Skin of body (tissue), 2 donors: ENCODE results near the gene ITLN1. TPM values are rescaled to one million over a fixed set of nuclear protein-coding genes. Genes with fewer than 3 reads are reported as not detected.

Experiments used
- DNase-seq: peaks from one replicate; lab custom pipeline; 2025; lab: John Stamatoyannopoulos, UW
- total RNA-seq: library from RNA; depleted of rRNA; stranded (reverse); fragments of >200 nt; gene quantifications from one replicate; pipeline ENCODE4 v1.2.3, GENCODE V29; 2014

Gene ITLN1
- total RNA-seq, 1 donor from 2014 or later, result 0.49 TPM

DNA sequence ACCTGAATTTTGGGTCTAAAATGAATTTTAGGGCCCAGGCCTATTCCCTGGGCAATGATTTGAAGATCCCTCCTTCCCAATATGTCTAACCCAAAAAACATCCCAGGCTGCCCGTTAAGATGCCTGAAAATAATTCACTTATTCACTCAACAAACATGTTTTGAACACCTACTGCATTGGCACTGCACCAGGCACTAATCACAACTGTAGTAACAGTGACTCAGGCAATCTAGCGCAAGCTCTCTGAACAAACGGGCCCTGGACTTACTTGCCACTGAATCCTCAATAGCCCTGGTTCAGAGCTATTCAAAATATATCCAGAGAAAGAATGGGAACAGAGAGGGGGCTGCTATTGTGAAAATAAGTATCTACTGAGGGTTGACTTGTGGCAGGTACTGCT lies 26.5 kb downstream of the ITLN1 start:
- no peak for DNase-seq

DNA sequence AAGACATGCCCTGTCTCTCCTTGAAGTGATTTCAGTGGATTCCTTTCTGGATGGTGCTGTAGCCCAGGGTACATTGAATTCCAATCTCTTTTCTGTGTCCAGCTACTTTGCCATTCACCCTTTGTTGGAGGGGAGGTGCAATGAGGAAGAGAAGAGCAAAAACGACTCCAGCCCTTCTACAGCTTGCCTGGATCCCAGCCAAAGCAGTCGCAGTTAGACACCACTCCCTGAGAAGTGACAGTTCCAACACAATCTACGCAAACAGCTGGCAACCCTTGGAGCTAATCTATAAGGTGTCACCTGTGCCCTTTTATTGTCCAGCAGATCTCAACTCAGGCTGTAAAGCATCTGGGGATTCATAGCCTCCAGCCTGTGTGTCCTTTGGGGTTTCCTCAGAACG lies 26.9 kb downstream of the ITLN1 start:
- DNase-seq, result no peak

DNA sequence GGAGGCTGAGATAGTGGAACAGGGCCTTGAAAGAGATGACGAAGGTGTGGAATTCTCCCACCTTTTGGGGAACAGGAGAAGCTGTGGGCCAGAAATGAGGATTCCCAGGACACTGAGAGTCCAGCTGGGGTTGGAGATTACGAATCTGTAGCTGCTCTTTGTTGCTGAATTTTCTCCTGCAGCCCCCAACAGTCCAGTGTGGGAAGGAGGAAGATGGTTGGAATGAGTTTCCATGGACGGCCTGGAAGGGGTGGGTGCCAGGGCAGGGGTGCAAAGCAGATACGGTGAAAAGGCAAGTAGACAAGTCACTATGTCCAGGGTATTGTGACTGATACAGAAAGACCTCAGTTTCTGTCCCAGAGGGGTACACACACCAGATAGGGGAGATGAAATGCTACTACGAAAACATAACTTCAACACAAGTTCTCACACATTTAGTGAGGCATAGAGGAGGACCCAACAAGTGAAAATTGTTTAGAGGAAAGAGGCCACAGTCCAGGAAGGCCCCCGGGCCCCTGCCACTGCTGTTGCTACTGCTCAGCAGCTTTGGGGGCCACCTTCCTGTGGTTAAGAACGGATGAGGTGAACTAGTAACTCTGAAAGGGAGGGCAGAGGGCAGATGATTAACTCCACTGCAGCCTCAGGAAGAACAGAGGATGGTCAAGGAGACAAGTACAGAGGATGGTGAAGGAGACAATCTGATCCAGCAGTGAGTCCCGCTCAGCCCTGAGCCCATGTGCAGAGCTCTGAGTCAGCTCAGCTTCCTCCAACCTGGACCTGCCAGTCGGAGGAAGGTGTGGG lies 29.6 kb downstream of the ITLN1 start:
- DNase-seq, result no peak

DNA sequence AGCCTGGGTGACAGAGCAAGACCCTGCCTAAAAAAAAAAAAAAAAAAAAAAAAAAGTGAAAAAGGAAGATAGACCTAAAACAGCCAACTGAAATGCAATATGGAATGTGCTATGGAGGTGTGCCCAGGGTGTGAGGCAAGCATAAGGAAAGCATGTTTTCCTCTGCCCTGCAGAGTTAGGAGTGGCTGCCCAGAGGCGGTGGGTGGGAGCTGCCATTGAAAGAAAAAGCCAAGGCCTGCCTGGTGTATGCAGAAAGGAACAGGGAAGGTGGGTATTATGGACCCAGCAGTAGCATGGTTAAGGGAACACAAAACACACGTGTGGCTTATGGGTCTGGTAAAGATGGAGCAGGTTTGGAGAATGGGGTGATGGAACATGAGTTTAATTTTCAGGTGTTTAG lies 31.2 kb downstream of the ITLN1 start:
- DNase-seq, result no peak

DNA sequence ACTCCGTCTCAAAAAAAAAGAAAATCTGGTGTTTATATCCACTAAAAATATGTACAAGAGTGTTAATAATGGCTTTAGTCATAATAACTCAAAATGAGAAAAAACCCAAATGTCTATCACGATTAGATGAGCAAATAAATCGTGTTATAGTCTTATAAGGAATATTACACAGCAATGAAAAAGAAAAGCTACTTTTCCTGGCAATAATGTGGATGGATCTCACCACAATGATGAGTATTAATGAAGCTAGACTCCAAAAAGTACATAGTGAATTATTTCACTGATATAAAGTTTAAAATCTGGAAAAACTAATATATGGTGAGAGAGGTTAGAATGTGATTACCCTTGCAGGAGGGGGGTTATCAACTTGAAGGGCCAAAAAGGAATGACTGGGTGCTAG lies 32.0 kb downstream of the ITLN1 start:
- no peak for DNase-seq

DNA sequence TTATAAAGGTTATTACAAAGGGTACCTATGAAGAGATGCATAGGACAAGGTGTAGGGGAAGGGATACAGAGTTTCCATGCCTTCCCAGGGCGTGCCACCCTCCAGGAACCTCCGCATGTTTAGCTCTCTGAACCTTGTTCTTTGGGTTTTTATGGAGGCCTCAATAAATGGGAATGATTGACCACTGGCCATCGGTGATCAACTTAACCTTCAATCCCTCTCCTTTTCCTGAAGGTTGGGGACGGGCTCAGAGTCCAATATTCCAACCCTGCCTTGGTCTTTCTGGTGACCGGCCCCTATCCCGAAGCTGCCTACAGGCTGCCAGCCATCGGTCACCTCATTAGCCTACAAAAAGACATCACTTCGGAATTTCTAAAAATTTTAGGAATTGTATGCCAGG lies 34.0 kb downstream of the ITLN1 start:
- no peak for DNase-seq

DNA sequence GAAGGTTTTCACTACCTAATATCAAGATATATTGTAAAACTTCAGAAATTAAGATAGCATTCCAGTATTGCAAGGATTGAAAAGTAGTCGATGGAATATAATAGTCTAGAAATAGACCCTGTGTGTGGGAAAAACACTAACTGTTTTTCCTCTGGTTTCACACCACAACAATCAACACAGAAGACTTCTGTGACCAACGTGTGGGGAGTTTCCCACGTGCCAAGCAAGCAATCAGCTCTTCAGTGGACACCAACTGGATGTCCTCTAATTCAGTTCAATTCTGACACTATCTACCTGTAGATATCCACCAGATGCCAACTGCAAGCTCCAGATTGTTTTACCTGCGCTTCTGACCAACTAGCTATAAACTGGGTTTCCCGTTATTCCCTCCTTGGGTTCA lies 34.4 kb downstream of the ITLN1 start:
- DNase-seq, result no peak

DNA sequence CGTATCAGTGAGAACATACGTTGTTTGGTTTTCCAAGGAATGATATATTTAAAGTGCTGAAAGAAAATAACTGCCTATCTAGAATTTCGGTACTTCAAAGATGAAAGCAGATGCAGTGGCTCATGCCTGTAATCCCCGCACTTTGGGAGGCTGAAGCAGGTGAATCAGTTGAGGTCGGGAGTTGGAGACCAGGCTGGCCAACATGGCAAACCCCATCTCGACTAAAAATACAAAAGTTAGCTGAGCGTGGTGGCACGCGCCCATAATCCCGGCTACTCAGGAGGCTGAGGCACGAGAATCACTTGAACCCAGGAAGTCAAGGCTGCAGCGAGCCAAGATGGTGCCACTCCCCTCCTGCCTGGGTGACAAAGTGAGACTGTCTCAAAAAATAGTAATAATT lies 38.7 kb downstream of the ITLN1 start:
- no peak for DNase-seq

DNA sequence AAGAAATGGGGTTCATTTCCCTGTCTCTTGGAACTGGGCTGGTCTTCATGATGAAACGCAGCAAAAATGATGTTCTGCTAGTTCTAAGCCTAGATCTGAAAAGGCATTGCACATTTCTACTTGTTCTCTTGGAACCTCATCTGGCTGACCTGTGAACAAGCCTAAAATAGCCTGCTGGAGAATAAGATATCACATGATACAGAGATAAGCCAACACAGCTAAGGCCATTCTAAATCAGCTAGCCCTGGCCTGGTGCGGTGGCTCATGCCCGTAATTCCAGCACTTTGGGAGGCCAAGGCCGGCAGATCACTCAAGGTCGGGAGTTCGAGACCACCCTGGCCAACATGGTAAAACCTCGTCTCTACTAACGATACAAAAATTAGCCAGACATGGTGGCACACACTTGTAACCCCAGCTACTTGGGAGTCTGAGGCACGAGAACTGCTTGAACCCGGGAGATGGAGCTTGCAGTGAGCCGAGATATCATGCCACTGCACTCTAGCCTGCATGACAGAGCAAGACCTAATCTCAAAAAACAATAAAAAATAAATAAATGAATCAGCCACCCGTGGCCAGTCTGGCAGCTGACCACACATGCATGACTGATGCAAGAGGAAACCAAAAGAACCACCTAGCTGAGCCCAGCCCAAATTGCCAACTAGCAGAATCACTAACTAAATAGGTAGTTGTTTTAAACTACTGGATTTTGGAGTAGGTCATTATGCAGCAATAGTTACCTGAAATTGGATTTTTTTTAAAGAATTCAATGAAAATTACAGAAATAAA lies 40.3 kb downstream of the ITLN1 start:
- DNase-seq, result no peak

DNA sequence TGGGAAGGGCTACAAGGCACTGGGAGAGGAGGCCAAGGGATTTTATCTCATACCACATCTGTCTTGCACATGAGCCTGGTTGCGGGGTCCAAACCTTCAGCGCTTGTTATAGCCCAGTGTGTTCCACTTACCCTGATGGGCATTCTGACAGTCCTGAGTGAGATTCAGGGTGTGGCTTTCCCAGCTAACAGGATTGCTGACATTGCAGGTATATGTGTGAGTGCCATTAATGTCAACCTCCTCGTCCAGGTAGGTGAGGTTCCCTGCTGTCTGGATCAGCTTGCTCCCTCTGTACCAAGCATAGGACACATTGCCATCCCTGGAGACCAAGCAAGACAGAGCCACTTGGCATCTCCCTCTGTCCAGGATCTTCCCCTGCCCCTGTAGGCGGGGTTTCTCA lies 43.9 kb downstream of the ITLN1 start:
- no peak for DNase-seq

DNA sequence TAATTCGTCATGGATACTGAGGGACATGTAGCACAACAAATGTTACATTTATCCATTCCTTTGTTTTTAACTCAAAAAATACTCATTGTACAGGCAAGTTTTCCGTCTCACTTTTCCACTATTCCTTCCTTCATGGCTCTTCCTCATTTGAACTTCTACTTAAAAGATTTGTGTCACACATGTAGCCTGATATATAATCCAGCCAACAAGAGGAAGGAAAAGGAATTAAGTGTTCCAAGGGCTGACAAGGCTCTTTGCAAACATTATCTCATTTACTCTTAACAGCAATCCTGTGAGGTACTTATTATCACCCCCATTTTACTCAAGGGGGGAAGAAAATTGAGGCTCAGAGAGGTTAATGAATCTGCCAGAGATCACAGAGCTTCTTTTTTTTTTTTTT lies 45.2 kb downstream of the ITLN1 start:
- no peak for DNase-seq

DNA sequence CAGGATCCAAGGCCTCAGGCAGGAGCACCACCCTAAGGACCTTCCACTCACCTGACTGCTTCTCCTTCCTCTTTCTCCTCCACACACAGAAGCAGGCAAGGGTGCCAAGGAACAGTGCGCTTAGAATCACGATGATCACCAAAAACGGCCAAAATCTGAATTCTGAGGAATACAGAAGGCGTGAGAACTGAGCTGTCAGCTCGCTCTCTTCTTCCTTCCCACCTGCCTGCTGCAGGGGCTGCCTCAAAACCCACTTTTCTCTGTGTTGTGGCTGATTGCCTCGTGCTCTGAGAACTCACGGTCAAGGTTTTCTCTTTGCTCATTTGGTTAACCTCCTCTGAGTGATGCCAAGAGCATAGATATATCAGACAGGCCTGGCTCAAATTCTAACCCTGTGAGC lies 46.1 kb downstream of the ITLN1 start:
- no peak for DNase-seq

DNA sequence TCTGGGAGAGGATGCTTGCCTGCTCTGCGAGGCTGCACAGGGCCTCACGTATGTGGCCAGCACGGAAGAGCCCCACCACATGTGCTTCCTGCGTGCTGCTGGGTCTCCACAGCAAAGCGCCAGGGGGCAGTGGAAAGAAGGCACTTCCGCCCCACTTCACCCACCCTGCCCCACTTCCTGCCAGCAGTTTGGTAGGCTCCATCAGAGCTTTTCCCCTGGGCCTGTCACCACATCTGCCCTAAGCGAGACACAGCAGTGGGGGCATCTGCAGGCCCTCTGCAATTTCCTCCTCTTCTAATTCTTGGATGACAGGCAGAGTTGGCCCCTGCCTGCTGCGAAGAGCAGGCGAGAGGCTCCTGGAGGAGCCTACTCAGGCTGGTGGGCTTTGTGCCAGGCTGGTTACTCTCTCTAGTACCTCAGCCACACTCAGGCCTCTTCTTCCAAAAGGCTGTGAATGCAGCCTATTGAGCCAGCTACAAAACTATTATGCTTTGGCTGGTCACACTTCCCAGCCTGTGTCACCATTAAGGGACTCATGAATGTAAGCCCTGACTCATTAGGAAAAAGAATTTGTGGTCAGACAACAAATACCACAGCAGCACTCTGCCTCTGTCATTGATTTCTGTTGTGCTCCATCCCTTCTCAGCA lies 47.3 kb downstream of the ITLN1 start:
- no peak for DNase-seq

DNA sequence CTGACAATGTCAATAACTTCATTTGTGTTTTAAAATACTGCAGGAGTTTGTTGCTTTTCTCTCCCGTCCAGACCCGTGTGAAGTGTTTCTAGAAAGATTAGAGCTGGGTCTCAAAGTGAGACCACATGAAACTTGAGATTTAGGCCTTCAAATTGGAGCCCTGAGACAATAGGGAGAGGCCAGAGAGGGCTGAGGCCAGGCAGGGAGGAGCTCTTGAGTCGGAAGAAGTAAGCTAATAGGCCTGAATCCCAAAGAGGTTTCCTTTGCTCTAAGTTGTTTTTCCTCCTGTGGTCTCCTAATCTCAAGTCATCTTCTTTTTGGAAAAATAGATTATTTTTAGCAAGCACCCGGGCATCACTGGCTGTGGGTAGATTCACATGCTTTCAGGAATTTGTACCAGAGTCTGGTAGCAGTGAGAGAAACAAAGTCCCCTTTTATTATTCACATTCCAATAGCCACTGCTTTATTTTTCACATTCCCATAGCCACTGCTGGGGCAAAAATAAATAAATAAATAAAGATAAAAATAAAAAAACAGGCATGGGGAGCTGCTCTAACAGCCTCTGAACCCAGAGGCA lies 47.9 kb downstream of the ITLN1 start:
- no peak for DNase-seq

DNA sequence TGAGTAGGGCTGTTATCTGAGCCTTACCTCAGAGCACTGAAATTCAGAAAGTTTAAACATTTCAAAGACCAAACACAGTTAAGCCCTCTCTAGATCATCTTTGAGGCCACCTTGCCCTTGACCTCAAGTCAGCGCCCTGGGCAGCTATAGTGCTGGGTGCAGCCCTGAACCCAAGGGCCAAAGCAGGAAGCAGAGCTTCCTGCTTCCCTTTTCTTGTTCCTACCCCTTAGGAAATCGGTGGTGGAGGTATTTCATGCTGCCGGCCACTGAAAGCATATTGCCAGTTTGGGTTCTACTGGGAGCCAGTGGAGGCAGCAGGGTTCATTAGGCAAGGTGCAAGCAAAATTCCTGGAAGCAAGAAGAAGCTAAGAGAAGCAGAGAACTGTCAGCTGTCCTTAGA lies 48.4 kb downstream of the ITLN1 start:
- DNase-seq, result no peak

DNA sequence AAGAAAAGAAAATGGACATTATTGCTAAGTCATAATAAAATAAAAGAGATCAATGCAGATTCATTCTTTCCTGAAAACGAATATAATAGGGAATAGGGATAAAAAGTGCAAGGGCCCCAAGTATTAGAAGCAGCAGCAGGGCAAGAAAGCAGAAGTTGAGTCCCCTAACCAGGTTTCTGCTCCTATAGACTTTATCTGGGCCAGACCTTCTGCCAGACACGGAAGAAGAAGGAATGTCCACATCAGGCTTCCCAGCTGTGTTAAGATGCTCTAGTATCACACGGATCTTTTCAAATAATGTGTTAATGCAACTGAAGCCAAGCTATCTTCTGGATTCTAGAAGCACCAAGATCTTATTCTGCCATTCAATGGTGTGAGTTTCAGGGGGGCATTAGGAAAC lies 49.2 kb downstream of the ITLN1 start:
- DNase-seq, result no peak

DNA sequence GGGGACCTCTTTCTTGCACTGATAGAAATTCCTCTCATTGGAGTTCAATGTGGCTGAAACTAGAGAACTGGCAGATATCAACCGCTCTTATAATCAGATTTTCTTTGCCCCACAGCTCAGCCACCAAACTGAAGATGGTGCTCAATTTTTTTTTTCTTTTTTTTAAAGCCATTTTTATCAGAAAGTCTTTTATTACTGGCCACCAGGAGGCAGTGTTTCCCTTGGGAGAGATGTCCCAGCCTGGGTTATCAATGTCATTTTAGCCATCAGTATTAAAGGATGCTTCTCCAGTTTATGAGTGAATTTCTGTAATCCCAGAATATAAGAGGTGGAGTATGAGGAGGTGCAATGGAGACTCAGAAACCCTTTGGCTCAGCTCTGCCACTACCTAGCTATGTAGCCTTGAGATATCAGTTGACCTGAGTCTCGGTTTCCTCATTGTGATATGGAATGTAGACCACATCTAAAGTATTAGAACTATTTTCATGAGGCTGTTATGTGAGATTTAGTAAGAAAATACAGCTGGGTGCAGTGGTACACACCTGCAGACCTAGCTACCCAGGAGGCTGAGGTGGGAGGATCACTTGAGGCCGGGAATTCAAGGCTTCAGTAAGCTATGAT lies 49.9 kb downstream of the ITLN1 start:
- DNase-seq, result no peak

DNA sequence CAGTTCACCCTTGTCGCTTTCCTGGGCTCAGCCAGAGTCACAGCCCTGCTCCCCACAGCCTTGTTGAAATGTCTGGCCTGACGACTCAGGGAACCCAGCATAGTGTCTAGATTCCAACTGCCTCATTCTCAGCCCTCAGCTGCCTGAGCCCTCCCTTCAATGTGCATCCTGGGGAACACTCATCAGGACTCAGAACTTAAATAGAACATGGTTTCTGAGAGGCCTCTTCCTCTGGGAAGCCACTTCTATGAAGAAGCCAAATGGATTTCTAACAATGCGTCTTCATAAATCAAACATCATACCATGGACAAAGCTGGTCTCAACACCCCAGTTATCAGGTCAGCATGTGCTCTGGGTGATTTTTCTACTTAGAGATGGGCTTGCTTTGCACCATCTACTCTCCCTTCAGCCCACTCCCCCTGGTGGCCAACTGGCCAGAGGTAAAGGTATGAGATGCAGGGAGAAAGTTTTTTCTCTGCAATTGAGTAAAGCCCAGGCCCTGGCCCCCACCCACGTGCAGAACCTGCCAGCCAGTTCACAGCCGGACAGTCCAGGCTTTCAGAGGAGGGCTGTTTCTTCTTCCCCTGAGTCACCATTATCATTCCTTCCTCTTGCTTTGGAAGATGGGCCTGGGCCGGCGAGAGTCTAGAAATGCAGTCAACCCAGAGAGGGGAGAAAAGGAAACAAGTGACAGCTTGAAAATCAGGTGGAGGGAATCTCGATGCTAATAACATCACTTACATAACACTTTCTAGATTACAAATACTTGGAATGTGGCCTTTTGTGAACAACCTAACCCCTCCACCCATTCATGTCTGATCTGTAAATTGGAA lies 54.4 kb downstream of the ITLN1 start:
- DNase-seq, result no peak

DNA sequence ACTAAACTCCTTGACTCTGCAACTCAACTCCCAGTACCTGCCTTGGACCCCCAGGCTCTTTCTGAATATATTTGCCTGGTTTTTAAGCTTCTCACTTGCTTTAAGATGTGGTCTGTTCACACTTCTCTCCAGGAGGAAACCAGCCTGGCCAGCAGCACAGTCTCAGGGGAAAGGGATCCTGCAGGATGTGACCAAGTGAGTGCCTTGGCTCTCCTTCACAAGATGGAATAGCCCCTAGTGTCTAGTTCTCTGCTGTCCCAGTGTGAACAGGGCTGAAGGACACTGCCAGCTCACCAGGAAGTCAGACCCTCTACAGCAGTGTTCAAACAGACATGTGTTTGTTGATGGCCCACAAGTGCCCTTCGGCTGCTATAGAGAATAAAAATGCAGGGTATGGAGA lies 55.2 kb downstream of the ITLN1 start:
- DNase-seq, result no peak

DNA sequence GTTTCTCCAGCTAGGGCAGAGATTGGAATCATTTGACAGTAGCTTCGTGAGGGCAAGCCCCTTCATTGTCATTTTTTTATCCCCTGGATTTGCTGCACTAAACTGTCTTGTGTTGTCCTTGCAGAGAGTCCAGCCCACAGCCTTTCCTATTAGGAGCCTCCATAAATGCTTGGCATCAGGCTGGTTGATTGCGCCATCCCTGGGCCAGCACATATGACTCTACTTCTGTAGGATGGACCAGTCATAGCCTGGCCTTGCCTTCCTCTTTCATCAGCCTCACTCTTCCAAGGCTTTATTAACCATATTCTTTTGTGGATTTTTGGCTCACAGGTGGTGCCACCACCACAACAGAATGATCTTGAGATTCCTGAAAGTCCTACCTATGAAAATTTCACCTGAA lies 57.6 kb downstream of the ITLN1 start:
- DNase-seq, result no peak

DNA sequence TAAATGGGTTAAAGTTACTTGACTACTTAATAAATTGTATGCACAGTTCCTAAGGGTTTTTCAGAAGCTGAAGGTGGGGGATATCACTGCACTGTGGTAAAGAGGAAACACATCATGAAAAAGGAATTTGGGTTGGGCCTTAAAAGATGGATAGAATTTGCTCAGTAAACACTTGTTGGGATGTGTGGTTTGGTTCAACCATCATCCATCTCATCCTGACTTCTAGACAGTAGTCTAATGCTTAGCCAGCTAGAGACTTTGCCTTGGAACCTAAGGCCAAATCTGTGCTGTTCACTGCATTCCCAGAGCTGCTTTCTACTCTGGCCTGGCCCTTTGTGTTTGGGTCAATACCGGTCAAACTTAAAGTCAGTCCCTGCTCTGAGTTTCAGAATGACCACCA lies 58.4 kb downstream of the ITLN1 start:
- no peak for DNase-seq
